ENCODE data around the gene HOMER2.

HOMER2 gene

DNA sequence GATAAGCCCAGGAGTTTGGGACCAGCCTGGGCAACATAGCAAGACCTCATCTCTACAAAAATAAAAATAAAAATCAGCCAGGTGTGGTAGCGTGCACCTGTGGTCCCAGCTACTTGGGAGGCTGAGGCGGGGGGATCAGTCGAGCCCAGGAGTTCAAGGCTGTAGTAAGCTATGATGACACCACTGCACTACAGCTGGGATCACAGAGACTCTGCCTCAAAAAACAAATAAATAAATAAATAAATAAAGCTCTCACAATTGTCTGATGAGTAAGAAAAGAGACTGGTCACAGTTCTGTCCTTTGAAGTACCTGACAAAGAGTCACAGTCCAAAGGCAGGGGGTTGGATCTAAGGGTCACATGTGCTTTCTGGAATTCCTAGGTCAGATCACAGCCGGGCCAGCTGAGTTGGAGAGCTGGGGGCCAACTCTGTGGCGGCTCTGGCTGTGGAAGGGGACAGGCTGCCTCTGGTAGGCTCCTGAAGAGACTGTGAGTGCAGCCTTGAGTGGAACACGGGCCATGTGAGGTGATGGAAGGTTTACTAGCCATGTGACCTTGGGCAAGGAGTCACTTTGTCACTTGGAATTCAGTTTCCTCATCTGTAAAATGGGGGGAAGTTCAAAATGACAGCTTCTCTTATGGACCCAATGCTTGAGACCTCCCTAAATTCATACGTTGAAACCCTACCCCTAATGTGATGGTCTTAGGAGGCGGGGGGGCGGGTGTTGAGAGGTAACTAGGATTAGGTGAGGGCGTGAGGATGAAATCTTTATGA lies 95.9 kb downstream of the HOMER2 start:
- DNase-seq (ENCODE audit: low read depth), result no peak

- DNase-seq (ENCODE audit: low read depth), result no peak
These were observed 97.0 kb downstream of the HOMER2 start for GRCh38 chr15:82855286-82856100.

- DNase-seq (ENCODE audit: low read depth), result no peak
These were observed 98.0 kb downstream of the HOMER2 start for GRCh38 chr15:82854554-82854953.

GRCh38 chr15:82852941-82853561 lies 99.5 kb downstream of the HOMER2 start:
- DNase-seq (ENCODE audit: low read depth), result no peak

GRCh38 chr15:82851981-82852511 lies 100.5 kb downstream of the HOMER2 start:
- no peak for DNase-seq (ENCODE audit: low read depth)

DNA sequence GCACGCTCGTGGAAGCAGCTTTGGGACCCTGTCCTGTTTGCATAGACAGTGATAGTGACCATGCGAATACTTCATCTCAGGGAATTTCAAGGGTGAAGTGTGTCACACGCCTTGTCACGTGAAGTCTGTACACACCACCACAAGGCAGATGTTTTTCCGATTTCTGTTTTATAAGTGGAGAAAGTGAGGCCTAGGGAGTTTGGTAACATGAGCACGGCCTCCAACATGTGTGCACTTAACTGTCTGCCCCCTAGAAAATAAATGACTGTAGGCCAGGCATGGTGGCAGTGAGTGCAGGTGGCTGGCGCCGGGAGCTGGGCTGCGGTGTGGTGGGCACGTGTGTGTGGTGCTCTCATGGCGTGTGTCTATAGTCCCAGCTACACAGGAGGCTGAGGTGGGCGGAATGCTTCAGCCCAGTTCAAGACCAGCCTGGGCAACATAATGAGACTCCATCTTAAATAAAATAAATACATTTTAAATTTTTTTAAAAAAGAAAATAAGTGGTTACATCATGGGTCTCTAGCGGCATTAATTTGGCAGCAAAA lies 101.1 kb downstream of the HOMER2 start:
- no peak for DNase-seq (ENCODE audit: low read depth)

DNA sequence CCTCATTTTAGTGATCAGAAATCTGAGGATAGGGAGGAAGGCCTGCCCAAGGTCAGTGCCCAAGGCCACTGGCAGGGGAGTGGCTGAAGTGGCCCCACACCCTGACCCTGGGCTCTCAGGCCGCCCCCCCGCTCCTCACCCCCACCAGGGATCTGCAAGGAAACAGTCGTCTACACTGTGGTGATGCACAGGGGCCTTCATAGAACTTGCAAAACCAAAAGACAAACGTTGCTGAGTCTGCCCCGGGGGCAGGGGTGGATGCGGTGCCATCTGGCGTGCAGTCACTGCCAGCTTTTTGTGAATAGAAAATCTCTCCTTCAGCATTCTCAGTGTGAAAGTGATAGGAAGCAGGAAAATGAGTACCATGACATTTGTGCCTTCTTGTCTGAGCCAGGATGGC lies 101.8 kb downstream of the HOMER2 start:
- DNase-seq (ENCODE audit: low read depth), result no peak

GRCh38 chr15:82849556-82850512 lies 102.7 kb downstream of the HOMER2 start:
- DNase-seq (ENCODE audit: low read depth), result peak; percentile 15

- no peak for DNase-seq (ENCODE audit: low read depth)
These were observed 104.1 kb downstream of the HOMER2 start for GRCh38 chr15:82848241-82848993.

GRCh38 chr15:82847703-82848102 lies 104.8 kb downstream of the HOMER2 start:
- DNase-seq (ENCODE audit: low read depth), result no peak

GRCh38 chr15:82846621-82847020 lies 105.9 kb downstream of the HOMER2 start:
- no peak for DNase-seq (ENCODE audit: low read depth)

DNA sequence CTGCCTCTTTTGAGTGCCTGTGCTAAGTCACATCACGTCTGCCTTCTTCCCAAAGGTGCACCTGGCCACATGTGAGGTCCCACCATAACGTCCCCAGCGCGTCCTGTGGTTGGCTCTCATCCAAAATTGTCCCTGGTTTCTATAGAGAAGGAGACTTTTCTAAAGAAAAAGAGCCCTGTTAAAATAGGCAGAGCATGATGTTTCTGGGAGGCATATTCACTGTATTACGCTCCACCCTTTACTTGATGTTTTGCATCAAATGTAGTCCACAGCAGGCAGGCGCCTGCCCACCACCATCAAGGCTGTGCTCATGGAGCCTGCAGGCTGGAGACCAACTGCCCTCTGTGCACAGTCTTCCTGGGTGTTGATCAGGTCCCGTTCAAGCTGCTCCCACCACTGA lies 106.8 kb downstream of the HOMER2 start:
- no peak for DNase-seq (ENCODE audit: low read depth)

GRCh38 chr15:82843566-82843965 lies 109.0 kb downstream of the HOMER2 start:
- DNase-seq (ENCODE audit: low read depth), result no peak

GRCh38 chr15:82840166-82840565 lies 112.4 kb downstream of the HOMER2 start:
- no peak for DNase-seq (ENCODE audit: low read depth)

DNA sequence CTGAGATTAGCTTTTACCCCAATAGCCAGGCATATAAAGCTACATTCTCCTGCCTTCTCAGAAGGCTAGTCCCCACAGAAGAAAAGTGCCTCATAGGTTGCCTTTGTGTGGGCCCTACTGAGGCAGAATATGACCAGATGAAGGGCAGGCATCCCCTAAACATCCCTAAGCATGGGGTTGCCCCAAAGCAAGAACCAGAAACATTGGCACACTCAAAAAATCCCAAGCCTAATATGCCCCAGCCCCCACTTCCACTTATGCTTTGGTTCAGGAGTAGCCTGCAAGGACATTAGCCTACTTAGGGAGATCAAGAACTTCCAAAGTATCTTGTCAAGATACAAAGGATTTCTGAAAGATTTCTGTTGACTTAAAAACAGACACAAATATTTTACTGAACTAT lies 113.4 kb downstream of the HOMER2 start:
- DNase-seq (ENCODE audit: low read depth), result no peak

DNA sequence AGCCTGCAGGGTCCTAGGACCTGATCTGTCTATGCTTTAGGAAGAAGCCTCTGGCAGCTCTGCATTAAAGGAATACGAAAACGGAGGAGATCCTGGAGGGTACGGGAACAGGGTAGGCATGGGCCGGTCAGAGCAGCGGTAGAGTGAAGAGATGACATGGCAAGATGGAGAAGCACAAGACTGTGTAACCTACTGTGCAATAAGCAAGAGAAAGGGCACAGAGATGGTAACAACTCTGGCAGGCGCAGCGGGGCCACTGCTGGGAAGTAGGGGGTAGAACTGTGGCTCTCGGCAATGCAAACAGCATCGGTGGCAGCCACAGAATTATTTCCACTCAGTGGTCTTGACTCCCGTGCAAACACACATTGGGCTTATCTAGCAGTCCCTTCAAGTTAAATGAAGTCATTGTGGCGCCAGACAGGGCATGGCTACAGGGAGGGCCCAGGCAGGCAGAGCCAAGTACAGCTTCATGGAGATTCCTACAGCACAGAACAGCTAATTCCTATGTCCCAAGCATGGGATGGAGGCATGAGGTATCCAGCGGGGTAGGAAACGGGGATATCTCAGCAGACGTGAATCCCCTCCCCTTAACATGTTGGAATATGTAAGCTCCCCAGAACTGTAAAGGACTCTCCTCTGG lies 114.3 kb downstream of the HOMER2 start:
- no peak for DNase-seq (ENCODE audit: low read depth)

DNA sequence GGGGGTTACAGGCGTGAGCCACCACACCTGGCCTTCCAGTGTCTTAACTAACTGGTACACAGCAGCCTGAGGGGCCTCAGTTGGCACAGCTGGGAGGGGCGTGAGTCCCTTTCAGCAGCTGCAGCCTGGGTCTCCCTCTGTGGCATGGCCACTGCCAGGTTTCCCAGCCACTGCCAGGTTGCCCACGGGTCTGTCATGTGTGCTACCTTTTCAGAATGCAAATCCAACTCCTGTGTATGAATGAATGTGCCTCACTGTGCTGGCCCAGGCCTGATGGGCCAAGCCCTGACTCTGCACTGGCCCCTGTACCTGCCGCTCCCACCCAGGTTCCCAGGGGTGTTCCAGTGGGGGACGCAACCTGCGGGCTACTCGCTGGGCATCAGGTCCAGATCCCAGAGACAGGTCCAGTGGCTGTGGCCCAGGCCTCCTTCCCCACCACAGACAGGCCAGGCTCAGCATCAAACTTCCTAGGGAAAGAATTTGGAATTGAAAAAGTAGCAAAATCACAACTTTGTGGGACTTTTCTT lies 117.1 kb downstream of the HOMER2 start:
- no peak for DNase-seq (ENCODE audit: low read depth)

GRCh38 chr15:82833362-82833682 lies 119.2 kb downstream of the HOMER2 start:
- no peak for DNase-seq (ENCODE audit: low read depth)

DNA sequence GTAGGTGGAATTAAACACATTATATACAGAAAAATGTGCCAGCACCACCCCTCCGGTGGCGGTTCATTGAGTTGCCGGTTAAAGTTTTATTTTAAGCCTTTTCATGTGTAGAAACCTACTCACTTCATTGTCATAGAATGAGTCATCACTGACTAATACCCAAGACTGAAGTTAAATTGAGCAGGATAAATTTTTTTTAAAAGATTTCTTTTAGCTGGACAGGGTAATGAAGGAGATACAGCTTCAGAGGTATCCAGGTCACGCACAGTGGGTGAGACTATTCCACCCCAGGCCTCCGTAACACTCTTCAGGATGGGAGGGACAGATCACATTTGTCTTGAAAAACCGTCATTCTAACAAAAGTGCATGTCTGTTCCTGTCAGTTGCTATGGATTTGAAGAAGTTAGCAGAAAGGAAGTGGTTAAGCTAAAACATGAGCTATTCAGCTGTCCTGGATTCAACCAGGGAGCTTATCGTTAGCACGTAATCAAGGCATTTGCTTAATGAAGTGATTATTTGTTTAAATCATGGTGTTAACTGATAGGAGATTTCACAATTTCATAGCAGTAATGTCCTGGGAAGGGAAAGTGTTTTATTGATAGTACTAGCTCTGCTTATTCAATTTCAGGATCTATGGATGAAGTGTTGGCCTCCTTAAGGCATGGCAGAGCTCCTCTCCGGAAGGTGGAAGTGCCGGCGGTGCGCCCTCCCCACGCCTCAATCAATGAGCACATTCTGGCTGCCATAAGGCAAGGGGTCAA lies 119.7 kb downstream of the HOMER2 start:
- DNase-seq (ENCODE audit: low read depth), result no peak

Data from stimulated activated CD8-positive, alpha-beta memory T cell treated with anti-CD3 and anti-CD28 coated beads, Interleukin-12 subunit alpha, Interleukin-12 subunit beta, amount 100 ng/mL, for 1 hour (primary cell).